ENCODE results near the gene PTPRZ1. TPM values are rescaled to one million over a fixed set of nuclear protein-coding genes. Genes with fewer than 3 reads are reported as not detected.
A peak's percentile ranks its signal among the peaks of the same experiment; 100 is the strongest.

PTPRZ1 gene
- total RNA-seq, 5 donors from 2014 or later (not counting 1 experiment from before 2014, with no cell fraction given): 0.19 to 0.23 TPM; not detected in 3

DNA sequence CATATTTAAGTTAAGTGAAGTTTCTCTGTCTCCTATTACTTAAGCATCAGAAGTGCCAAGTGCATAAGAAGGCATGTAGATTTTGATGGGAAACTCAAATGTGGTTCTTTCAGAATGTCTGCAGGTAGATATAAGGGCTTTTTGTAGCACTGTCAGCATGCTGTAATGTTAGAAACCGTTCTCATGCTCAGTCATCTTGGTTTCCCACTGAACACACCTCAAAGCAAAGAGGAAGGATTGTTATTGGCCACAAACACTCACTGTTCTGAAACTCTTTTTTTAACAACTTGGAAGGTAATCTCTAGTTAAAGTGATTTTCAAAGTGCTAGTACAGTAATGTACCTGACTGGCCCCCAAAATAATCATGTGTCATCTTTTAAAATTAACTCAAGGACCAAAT lies 145.1 kb downstream of the PTPRZ1 start:
- H3K4me1 Mint-ChIP-seq: no peaks in the 10 kb centered on the region
- Histone ChIP-seq H3K27ac (ENCODE audit: low read length) (no peak overlapping the region), H3K9me3 (no peaks in the 10 kb centered on the region), H3K27me3 (replicated peaks in 1 of 2; ENCODE audit: control insufficient read depth in 2 of 2, extremely low read depth in 1 of 2, insufficient read depth in 2 of 2, low read length in 1 of 2) (no peaks in the 10 kb centered on the region), H3K4me1 (ENCODE audit: control insufficient read depth in 1 of 2, extremely low read depth in 1 of 2, insufficient read depth in 2 of 2, low read length in 2 of 2) (no peaks in the 10 kb centered on the region), H3K4me3 (ENCODE audit: control insufficient read depth in 1 of 2, extremely low read depth in 1 of 2, low read length in 1 of 2) (no peak overlapping the region), H3K36me3 (ENCODE audit: control insufficient read depth in 2 of 2, extremely low read depth in 1 of 2, insufficient read depth in 1 of 2, low read length in 1 of 2) (no peaks in the 10 kb centered on the region)
- WGBS (ENCODE audit: insufficient coverage): no CpG with 5 or more reads among the region's 1 CpG
- ATAC-seq (replicated peaks in 1 of 4) (no peak), DNase-seq (no peak)
- no peaks in the 10 kb centered on the region for H3K36me3 Mint-ChIP-seq
- H3K4me3 Mint-ChIP-seq: no peak overlapping the region
- no peak overlapping the region for H3K27ac Mint-ChIP-seq
- POLR2A ChIA-PET: no interaction called here
- no peaks in the 10 kb centered on the region for H3K9me3 Mint-ChIP-seq
- H3K27me3 Mint-ChIP-seq: no peaks in the 10 kb centered on the region
- CTCF ChIA-PET: no interaction called here

GRCh38 chr7:122027058-122027457 lies 154.1 kb downstream of the PTPRZ1 start:
- no peaks in the 10 kb centered on the region for H3K27me3 ChIP-seq (replicated peaks in 1 of 2; ENCODE audit: control insufficient read depth in 2 of 2, extremely low read depth in 1 of 2, insufficient read depth in 2 of 2, low read length in 1 of 2)
- H3K27ac ChIP-seq (ENCODE audit: low read length): no peak overlapping the region
- no peak overlapping the region for H3K4me3 ChIP-seq (ENCODE audit: control insufficient read depth in 1 of 2, extremely low read depth in 1 of 2, low read length in 1 of 2)
- H3K27ac Mint-ChIP-seq: no peak overlapping the region
- ChIA-PET CTCF (no interaction called here), POLR2A (no interaction called here)
- H3K4me1 ChIP-seq (ENCODE audit: control insufficient read depth in 1 of 2, extremely low read depth in 1 of 2, insufficient read depth in 2 of 2, low read length in 2 of 2): no peaks in the 10 kb centered on the region
- WGBS (ENCODE audit: insufficient coverage): 92% methylated on average over 1 of the region's 2 CpGs
- no peak for DNase-seq
- no peaks in the 10 kb centered on the region for H3K36me3 ChIP-seq (ENCODE audit: control insufficient read depth in 2 of 2, extremely low read depth in 1 of 2, insufficient read depth in 1 of 2, low read length in 1 of 2)
- no peaks in the 10 kb centered on the region for H3K36me3 Mint-ChIP-seq
- peaks cover 0 to 4% (median 3%) of the 10 kb centered on the region in 3 donors for H3K9me3 Mint-ChIP-seq
- no peaks in the 10 kb centered on the region for H3K4me1 Mint-ChIP-seq
- H3K27me3 Mint-ChIP-seq: no peaks in the 10 kb centered on the region
- no peak overlapping the region for H3K4me3 Mint-ChIP-seq
- no peak for ATAC-seq (replicated peaks in 1 of 4)
- H3K9me3 ChIP-seq: no peaks in the 10 kb centered on the region

DNA sequence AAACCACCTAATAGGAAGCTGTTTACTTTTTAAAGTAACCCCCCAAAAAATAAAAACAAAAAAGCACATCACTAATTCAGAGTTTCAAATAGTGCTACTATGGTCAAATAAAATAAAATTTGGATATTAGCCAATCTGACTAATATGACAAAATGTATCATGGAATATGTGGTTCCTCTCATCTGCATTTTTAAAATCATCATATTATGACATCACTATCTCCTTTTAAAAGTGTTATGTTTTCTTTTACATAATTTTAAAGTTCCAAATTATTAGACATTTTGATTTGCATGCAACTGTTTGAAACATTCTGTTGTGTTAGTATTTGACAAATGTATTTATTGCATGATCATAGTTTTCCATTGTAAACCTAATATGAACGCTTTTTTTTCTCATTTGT lies 160.7 kb downstream of the PTPRZ1 start:
- no peak for DNase-seq
- H3K36me3 ChIP-seq (ENCODE audit: control insufficient read depth in 2 of 2, extremely low read depth in 1 of 2, insufficient read depth in 1 of 2, low read length in 1 of 2): no peaks in the 10 kb centered on the region
- no peak overlapping the region for H3K27ac Mint-ChIP-seq
- ChIA-PET POLR2A (no interaction called here), CTCF (no interaction called here)
- no peaks in the 10 kb centered on the region for H3K9me3 ChIP-seq
- H3K36me3 Mint-ChIP-seq: no peaks in the 10 kb centered on the region
- H3K27me3 Mint-ChIP-seq: no peaks in the 10 kb centered on the region
- ATAC-seq (replicated peaks in 1 of 4): no peak
- H3K9me3 Mint-ChIP-seq: no peaks in the 10 kb centered on the region
- no peak overlapping the region for H3K4me3 Mint-ChIP-seq
- no peaks in the 10 kb centered on the region for H3K27me3 ChIP-seq (replicated peaks in 1 of 2; ENCODE audit: control insufficient read depth in 2 of 2, extremely low read depth in 1 of 2, insufficient read depth in 2 of 2, low read length in 1 of 2)
- H3K4me1 ChIP-seq (ENCODE audit: control insufficient read depth in 1 of 2, extremely low read depth in 1 of 2, insufficient read depth in 2 of 2, low read length in 2 of 2): no peaks in the 10 kb centered on the region
- no peaks in the 10 kb centered on the region for H3K4me1 Mint-ChIP-seq
- no CpG with 5 or more reads among the region's 1 CpG for WGBS (ENCODE audit: insufficient coverage)
- no peak overlapping the region for H3K27ac ChIP-seq (ENCODE audit: low read length)
- no peak overlapping the region for H3K4me3 ChIP-seq (ENCODE audit: control insufficient read depth in 1 of 2, extremely low read depth in 1 of 2, low read length in 1 of 2)

DNA sequence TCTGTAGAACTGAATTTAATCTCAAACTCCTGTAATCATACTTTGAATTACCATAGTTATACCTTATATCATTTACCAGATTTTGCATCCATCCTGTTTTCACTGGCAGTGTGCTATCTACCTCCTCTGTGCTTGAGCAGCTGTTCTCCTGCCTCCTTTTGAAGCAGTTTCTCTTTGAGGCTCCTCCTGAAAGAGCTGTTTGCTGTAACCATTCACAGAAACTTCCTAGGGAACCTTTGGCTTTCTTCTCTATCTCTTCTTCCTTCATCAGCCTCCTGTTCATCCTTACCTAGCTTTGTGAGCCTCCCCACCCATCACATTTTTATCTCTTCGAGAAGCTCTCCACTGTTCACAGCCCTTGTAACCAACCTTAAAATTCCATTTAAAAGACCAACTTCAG lies 162.9 kb downstream of the PTPRZ1 start:
- H3K9me3 ChIP-seq: no peaks in the 10 kb centered on the region
- WGBS (ENCODE audit: insufficient coverage): 92% methylated on average over 1 of the region's 1 CpG
- no peaks in the 10 kb centered on the region for H3K36me3 Mint-ChIP-seq
- H3K27ac ChIP-seq (ENCODE audit: low read length): no peak overlapping the region
- ATAC-seq (replicated peaks in 1 of 4) (no peak), DNase-seq (no peak)
- no peaks in the 10 kb centered on the region for H3K4me1 Mint-ChIP-seq
- no peaks in the 10 kb centered on the region for H3K36me3 ChIP-seq (ENCODE audit: control insufficient read depth in 2 of 2, extremely low read depth in 1 of 2, insufficient read depth in 1 of 2, low read length in 1 of 2)
- no peaks in the 10 kb centered on the region for H3K27me3 ChIP-seq (replicated peaks in 1 of 2; ENCODE audit: control insufficient read depth in 2 of 2, extremely low read depth in 1 of 2, insufficient read depth in 2 of 2, low read length in 1 of 2)
- CTCF ChIA-PET: no interaction called here
- POLR2A ChIA-PET: no interaction called here
- H3K4me3 ChIP-seq (ENCODE audit: control insufficient read depth in 1 of 2, extremely low read depth in 1 of 2, low read length in 1 of 2): no peak overlapping the region
- H3K4me1 ChIP-seq (ENCODE audit: control insufficient read depth in 1 of 2, extremely low read depth in 1 of 2, insufficient read depth in 2 of 2, low read length in 2 of 2): no peaks in the 10 kb centered on the region
- peaks cover 0 to 3% of the 10 kb centered on the region in 2 donors for H3K27me3 Mint-ChIP-seq
- no peak overlapping the region for H3K4me3 Mint-ChIP-seq
- H3K27ac Mint-ChIP-seq: peak overlapping the region in 1 of 2 donors; percentile 2
- no peaks in the 10 kb centered on the region for H3K9me3 Mint-ChIP-seq

GRCh38 chr7:122038134-122038533 lies 165.2 kb downstream of the PTPRZ1 start:
- H3K36me3 Mint-ChIP-seq: no peaks in the 10 kb centered on the region
- H3K27ac Mint-ChIP-seq: no peak overlapping the region
- H3K27me3 Mint-ChIP-seq: peaks cover 0 to 3% of the 10 kb centered on the region in 2 donors
- Histone ChIP-seq H3K27me3 (replicated peaks in 1 of 2; ENCODE audit: control insufficient read depth in 2 of 2, extremely low read depth in 1 of 2, insufficient read depth in 2 of 2, low read length in 1 of 2) (no peaks in the 10 kb centered on the region), H3K9me3 (no peaks in the 10 kb centered on the region), H3K27ac (ENCODE audit: low read length) (no peak overlapping the region), H3K36me3 (ENCODE audit: control insufficient read depth in 2 of 2, extremely low read depth in 1 of 2, insufficient read depth in 1 of 2, low read length in 1 of 2) (no peaks in the 10 kb centered on the region), H3K4me1 (ENCODE audit: control insufficient read depth in 1 of 2, extremely low read depth in 1 of 2, insufficient read depth in 2 of 2, low read length in 2 of 2) (no peaks in the 10 kb centered on the region), H3K4me3 (ENCODE audit: control insufficient read depth in 1 of 2, extremely low read depth in 1 of 2, low read length in 1 of 2) (no peak overlapping the region)
- ATAC-seq (replicated peaks in 1 of 4) (no peak), DNase-seq (no peak)
- H3K9me3 Mint-ChIP-seq: peaks cover 0 to 3% (median 0%) of the 10 kb centered on the region in 3 donors
- H3K4me1 Mint-ChIP-seq: no peaks in the 10 kb centered on the region
- no peak overlapping the region for H3K4me3 Mint-ChIP-seq
- ChIA-PET POLR2A (interaction anchor here in 1 of 2 donors (0.6 kb wide), 1 partner anchor 342 kb away, joined by 3 read pairs; no protein-coding TSS in a partner anchor), CTCF (no interaction called here)
- no CpG with 5 or more reads among the region's 3 CpGs for WGBS (ENCODE audit: insufficient coverage)

- Histone ChIP-seq H3K27ac (ENCODE audit: low read length) (no peak overlapping the region), H3K4me3 (ENCODE audit: control insufficient read depth in 1 of 2, extremely low read depth in 1 of 2, low read length in 1 of 2) (no peak overlapping the region), H3K9me3 (no peaks in the 10 kb centered on the region), H3K4me1 (ENCODE audit: control insufficient read depth in 1 of 2, extremely low read depth in 1 of 2, insufficient read depth in 2 of 2, low read length in 2 of 2) (no peaks in the 10 kb centered on the region), H3K36me3 (ENCODE audit: control insufficient read depth in 2 of 2, extremely low read depth in 1 of 2, insufficient read depth in 1 of 2, low read length in 1 of 2) (no peaks in the 10 kb centered on the region), H3K27me3 (replicated peaks in 1 of 2; ENCODE audit: control insufficient read depth in 2 of 2, extremely low read depth in 1 of 2, insufficient read depth in 2 of 2, low read length in 1 of 2) (no peaks in the 10 kb centered on the region)
- ChIA-PET CTCF (no interaction called here), POLR2A (no interaction called here)
- DNase-seq (no peak), ATAC-seq (replicated peaks in 1 of 4) (no peak)
- H3K27me3 Mint-ChIP-seq: peaks cover 0 to 3% of the 10 kb centered on the region in 2 donors
- H3K36me3 Mint-ChIP-seq: no peaks in the 10 kb centered on the region
- H3K4me1 Mint-ChIP-seq: no peaks in the 10 kb centered on the region
- WGBS (ENCODE audit: insufficient coverage): no CpG with 5 or more reads among the region's 3 CpGs
- H3K4me3 Mint-ChIP-seq: no peak overlapping the region
- no peak overlapping the region for H3K27ac Mint-ChIP-seq
- H3K9me3 Mint-ChIP-seq: peaks cover 0 to 3% (median 0%) of the 10 kb centered on the region in 3 donors
Measured at GRCh38 chr7:122038904-122039303, 165.9 kb downstream of the PTPRZ1 start.

GRCh38 chr7:122040147-122040546 lies 167.2 kb downstream of the PTPRZ1 start:
- DNase-seq (no peak), ATAC-seq (replicated peaks in 1 of 4) (no peak)
- Histone ChIP-seq H3K4me1 (ENCODE audit: control insufficient read depth in 1 of 2, extremely low read depth in 1 of 2, insufficient read depth in 2 of 2, low read length in 2 of 2) (no peaks in the 10 kb centered on the region), H3K27ac (ENCODE audit: low read length) (no peak overlapping the region), H3K4me3 (ENCODE audit: control insufficient read depth in 1 of 2, extremely low read depth in 1 of 2, low read length in 1 of 2) (no peak overlapping the region), H3K27me3 (replicated peaks in 1 of 2; ENCODE audit: control insufficient read depth in 2 of 2, extremely low read depth in 1 of 2, insufficient read depth in 2 of 2, low read length in 1 of 2) (no peaks in the 10 kb centered on the region), H3K9me3 (no peaks in the 10 kb centered on the region), H3K36me3 (ENCODE audit: control insufficient read depth in 2 of 2, extremely low read depth in 1 of 2, insufficient read depth in 1 of 2, low read length in 1 of 2) (no peaks in the 10 kb centered on the region)
- CTCF ChIA-PET: no interaction called here
- Mint-ChIP-seq H3K27me3 (peaks cover 0 to 3% of the 10 kb centered on the region in 2 donors), H3K4me3 (no peak overlapping the region), H3K9me3 (peaks cover 0 to 3% (median 0%) of the 10 kb centered on the region in 3 donors), H3K27ac (no peak overlapping the region), H3K4me1 (no peaks in the 10 kb centered on the region), H3K36me3 (no peaks in the 10 kb centered on the region)
- POLR2A ChIA-PET: no interaction called here
- no CpG with 5 or more reads among the region's 3 CpGs for WGBS (ENCODE audit: insufficient coverage)
